ENCODE measurements around the gene TRIM24. TPM values are rescaled to one million over a fixed set of nuclear protein-coding genes. Genes with fewer than 3 reads are reported as not detected.

Gene TRIM24
- total RNA-seq, 2 experiments from 2014 or later: 11.6 to 12.3 TPM

DNA sequence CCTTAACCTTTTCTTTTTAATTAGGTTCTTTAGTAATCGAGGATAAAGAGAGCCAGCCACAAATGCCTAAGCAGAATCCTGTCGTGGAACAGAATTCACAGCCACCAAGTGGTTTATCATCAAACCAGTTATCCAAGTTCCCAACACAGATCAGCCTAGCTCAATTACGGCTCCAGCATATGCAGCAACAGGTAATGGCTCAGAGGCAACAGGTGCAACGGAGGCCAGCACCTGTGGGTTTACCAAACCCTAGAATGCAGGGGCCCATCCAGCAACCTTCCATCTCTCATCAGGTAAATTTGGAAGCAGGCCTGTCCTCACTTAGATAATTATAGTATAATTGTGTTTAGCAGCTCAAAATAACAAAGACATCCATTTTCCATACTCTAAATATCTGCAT lies 94.6 kb downstream of the TRIM24 start:
- H3K9me3 Mint-ChIP-seq: peaks cover 50% of the 10 kb centered on the region
- intact Hi-C loops (cut with micrococcal nuclease): no loop called here
- H3K4me3 Mint-ChIP-seq: no peak overlapping the region
- peaks cover 87% of the 10 kb centered on the region for H3K36me3 Mint-ChIP-seq (ENCODE audit: low read depth)
- DNase-seq: no peak
- CTCF ChIA-PET: no interaction called here
- H3K4me1 Mint-ChIP-seq (ENCODE audit: low read depth): no peaks in the 10 kb centered on the region
- H3K27ac Mint-ChIP-seq: no peak overlapping the region
- no peaks in the 10 kb centered on the region for H3K27me3 Mint-ChIP-seq (ENCODE audit: low read depth)

DNA sequence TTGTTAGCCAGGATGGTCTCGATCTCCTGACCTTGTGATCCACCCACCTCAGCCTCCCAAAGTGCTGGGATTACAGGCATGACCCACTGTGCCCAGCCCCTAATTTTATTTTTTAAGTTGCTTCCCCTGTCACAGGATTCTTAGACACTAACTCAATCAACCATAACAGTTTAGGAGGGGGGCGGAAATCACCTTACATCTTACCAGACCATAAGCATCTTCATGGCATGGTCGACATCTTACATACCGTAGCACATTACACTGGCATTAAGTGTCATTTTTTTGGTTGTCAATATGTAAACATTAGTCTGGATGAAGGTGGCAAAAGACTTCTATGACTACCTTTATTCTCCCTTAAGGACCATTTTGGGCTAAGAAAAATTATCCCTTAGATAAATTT lies 95.6 kb downstream of the TRIM24 start:
- Mint-ChIP-seq H3K27ac (no peak overlapping the region), H3K36me3 (ENCODE audit: low read depth) (peaks cover 88% of the 10 kb centered on the region), H3K4me1 (ENCODE audit: low read depth) (no peaks in the 10 kb centered on the region), H3K4me3 (no peak overlapping the region), H3K9me3 (peaks cover 50% of the 10 kb centered on the region), H3K27me3 (ENCODE audit: low read depth) (no peaks in the 10 kb centered on the region)
- intact Hi-C loops (cut with micrococcal nuclease): no loop called here
- CTCF ChIA-PET: no interaction called here
- DNase-seq: no peak

DNA sequence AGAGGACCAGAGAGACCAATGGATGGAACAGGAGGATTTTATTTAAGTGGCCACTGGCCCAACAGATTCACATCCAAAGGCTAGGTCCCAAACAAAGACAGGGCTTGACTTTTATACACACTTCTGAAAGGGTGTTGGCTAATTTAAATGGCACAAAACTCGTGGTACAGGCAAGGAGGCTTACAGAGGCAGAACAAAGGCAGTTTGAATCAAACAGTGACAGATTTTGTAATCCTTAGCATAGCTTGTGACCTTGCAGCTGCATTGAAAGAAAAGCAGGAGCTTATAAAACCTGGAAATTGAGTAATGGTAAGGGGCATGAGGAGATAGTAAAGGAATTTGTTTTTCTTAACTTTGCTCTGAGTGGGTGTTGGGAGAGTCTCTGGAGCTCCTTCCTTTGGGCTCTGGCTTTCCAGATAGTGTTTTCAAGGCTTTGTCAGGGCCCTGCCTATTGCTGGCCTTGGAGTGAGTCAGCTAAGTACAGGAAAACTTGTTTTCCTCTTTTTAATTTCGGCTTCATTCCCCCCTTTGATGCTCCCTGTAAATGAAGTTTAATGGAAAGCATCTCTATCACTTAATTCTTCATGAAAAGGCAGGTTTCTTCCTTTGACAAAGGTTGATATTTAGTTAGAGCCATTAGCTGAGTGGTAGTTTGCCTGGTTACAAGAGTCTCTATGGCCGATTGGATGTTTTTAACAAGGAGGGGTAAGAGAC lies 96.9 kb downstream of the TRIM24 start:
- intact Hi-C loops (cut with micrococcal nuclease): no loop called here

DNA sequence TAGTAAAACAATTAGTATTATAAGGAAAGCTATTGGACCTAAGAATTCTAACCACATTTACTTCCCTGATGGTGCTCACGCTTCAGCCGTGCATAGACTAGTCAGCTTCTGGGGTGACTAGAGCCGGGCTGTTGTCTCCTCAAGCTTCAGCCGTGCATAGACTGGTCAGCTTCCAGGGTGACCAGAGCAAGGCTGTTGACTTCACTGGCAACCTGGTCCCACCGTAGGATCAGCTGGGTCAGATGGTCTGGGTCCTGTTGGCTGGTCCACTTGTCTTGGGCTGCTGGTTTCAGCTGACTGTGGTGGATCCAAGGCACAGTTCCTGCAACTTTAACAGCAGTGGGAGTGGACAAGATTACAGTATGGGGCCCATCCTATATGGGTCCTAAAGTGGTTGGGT lies 99.4 kb downstream of the TRIM24 start:
- CTCF ChIA-PET: no interaction called here
- DNase-seq: no peak
- no peak overlapping the region for H3K27ac Mint-ChIP-seq
- no peaks in the 10 kb centered on the region for H3K27me3 Mint-ChIP-seq (ENCODE audit: low read depth)
- no peaks in the 10 kb centered on the region for H3K4me1 Mint-ChIP-seq (ENCODE audit: low read depth)
- H3K36me3 Mint-ChIP-seq (ENCODE audit: low read depth): peaks cover 95% of the 10 kb centered on the region
- intact Hi-C loops (cut with micrococcal nuclease): no loop called here
- peaks cover 62% of the 10 kb centered on the region for H3K9me3 Mint-ChIP-seq
- H3K4me3 Mint-ChIP-seq: no peak overlapping the region

More for the DNA sequence above, 96.9 kb downstream of the TRIM24 start:
- Mint-ChIP-seq H3K9me3 (peaks cover 55% of the 10 kb centered on the region), H3K4me1 (ENCODE audit: low read depth) (no peaks in the 10 kb centered on the region), H3K36me3 (ENCODE audit: low read depth) (peaks cover 94% of the 10 kb centered on the region), H3K27me3 (ENCODE audit: low read depth) (no peaks in the 10 kb centered on the region), H3K27ac (no peak overlapping the region), H3K4me3 (no peak overlapping the region)
- CTCF ChIA-PET: no interaction called here
- DNase-seq: no peak

DNA sequence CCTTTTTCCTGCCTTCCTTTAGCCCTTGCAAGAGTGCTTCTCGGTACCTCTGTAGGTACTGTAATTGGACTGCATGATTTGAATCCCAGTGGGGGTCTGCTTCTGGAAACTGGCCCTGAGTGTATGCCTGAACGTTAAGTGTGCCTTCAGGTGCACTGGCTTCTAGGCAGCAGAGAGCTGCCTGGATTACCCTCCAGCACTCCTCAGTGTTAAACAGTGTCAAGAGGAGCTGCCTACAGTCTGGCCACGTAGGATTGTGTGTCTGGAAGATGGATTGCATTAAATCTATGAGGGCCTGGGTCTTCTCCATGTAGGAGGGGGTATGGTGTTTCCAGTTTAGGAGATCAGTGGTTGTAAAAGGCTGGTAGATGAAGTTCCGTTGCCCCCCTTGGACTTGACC lies 103.7 kb downstream of the TRIM24 start:
- H3K27me3 Mint-ChIP-seq (ENCODE audit: low read depth): no peaks in the 10 kb centered on the region
- no peak overlapping the region for H3K27ac Mint-ChIP-seq
- DNase-seq: no peak
- CTCF ChIA-PET: interaction anchor here (0.6 kb wide), 1 partner anchor 175 kb away, joined by 3 read pairs; no protein-coding TSS in a partner anchor
- H3K4me1 Mint-ChIP-seq (ENCODE audit: low read depth): no peaks in the 10 kb centered on the region
- peaks cover 84% of the 10 kb centered on the region for H3K36me3 Mint-ChIP-seq (ENCODE audit: low read depth)
- intact Hi-C loops (cut with micrococcal nuclease): no loop called here
- H3K4me3 Mint-ChIP-seq: no peak overlapping the region
- H3K9me3 Mint-ChIP-seq: peaks cover 50% of the 10 kb centered on the region

DNA sequence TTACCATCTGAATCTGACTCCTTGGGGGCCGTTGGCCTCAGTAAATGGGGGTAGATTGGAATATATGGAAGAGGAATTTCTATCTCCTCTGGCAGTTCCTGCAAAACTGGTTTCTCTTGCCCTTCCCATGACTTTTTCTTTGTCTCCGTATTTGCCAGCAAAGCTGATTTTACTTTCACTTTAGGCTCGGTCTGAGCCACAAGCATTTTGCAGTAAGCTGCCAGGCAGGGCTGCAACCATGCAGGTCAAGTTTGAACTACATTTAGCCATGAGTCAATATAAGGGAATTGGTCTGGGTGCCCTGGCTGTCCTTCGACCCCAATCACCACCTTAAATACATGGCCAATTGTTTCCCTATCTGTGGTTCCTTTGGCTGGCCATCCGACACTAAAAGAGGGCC lies 104.3 kb downstream of the TRIM24 start:
- CTCF ChIA-PET: interaction anchor here (0.6 kb wide), 1 partner anchor 174 kb away, joined by 3 read pairs; no protein-coding TSS in a partner anchor
- H3K4me3 Mint-ChIP-seq: no peak overlapping the region
- H3K36me3 Mint-ChIP-seq (ENCODE audit: low read depth): peaks cover 84% of the 10 kb centered on the region
- DNase-seq: no peak
- peaks cover 48% of the 10 kb centered on the region for H3K9me3 Mint-ChIP-seq
- intact Hi-C loops (cut with micrococcal nuclease): no loop called here
- H3K27me3 Mint-ChIP-seq (ENCODE audit: low read depth): no peaks in the 10 kb centered on the region
- H3K27ac Mint-ChIP-seq: no peak overlapping the region
- H3K4me1 Mint-ChIP-seq (ENCODE audit: low read depth): no peaks in the 10 kb centered on the region

DNA sequence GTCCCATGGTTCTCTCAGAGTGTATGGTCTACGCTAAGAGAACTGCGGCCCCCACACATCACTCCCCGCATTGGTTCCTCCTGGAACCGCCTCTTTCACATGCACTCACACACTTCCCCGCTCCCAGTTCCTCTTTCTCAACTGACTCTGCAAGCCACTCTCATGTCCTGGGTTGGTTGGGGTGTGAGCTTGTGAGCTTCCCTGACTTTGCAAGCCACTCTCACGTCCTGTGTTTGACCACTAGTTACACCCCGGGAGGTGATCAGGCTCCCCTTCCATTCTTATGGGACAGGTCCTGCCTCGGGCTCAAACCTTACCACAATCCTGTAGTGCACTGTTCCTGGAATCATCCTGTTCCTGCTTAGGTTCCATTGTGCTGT lies 105.0 kb downstream of the TRIM24 start:
- Mint-ChIP-seq H3K4me1 (ENCODE audit: low read depth) (no peaks in the 10 kb centered on the region), H3K27ac (no peak overlapping the region), H3K27me3 (ENCODE audit: low read depth) (no peaks in the 10 kb centered on the region), H3K4me3 (no peak overlapping the region), H3K9me3 (peaks cover 46% of the 10 kb centered on the region), H3K36me3 (ENCODE audit: low read depth) (peaks cover 78% of the 10 kb centered on the region)
- CTCF ChIA-PET: no interaction called here
- DNase-seq: no peak
- intact Hi-C loops (cut with micrococcal nuclease): no loop called here

DNA sequence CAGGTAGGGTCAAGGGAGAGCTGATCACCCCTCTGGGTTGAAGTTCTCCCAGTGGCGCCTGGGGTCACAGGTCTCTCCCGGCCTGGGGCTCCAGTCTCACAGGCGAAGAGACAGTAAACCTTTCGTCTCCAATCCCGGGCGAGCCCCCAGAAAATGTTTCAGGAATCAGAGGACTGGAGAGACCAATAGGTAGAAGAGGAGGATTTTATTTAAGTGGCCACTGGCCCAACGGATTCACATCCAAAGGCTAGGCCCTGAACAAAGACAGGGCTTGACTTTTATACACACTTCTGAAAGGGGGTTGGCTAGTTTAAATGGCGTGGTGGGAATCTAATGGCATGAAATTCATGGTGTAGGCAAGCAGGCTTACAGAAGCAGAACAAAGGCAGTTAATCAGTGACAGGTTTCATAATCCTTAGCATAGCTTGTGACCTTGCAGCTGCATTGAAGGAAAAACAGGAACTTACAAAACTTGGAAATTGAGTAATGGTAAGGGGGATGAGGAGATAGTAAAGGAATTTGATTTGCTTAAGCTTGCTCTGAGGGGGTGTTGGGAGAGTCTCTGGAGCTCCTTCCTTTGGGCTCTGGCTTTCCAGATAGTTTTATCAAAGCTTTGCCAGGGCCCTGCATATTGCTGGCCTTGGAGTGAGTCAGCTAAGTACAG lies 105.5 kb downstream of the TRIM24 start:
- CTCF ChIA-PET: no interaction called here
- Mint-ChIP-seq H3K27ac (no peak overlapping the region), H3K36me3 (ENCODE audit: low read depth) (peaks cover 73% of the 10 kb centered on the region), H3K4me3 (no peak overlapping the region), H3K9me3 (peaks cover 43% of the 10 kb centered on the region), H3K27me3 (ENCODE audit: low read depth) (no peaks in the 10 kb centered on the region), H3K4me1 (ENCODE audit: low read depth) (no peaks in the 10 kb centered on the region)
- no peak for DNase-seq
- intact Hi-C loops (cut with micrococcal nuclease): no loop called here

DNA sequence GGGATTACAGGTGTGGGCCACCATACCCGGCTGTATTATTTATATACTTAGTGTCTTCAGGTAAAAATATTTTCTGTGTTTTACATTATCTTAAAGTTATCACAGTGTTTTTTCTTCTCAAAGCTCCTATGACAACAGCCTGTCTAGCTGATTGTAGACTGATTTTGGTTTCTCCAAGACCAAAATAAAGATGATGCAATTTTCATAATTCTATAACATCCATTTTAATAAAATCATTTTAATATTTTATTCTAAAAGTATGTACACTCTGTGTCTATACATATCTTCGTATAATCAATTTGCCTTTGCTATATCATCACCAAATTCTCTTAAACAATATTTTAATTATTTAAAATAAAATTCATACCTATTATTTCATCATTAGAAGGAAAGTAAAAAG lies 108.6 kb downstream of the TRIM24 start:
- Mint-ChIP-seq H3K27me3 (ENCODE audit: low read depth) (no peaks in the 10 kb centered on the region), H3K4me1 (ENCODE audit: low read depth) (no peaks in the 10 kb centered on the region)

DNA sequence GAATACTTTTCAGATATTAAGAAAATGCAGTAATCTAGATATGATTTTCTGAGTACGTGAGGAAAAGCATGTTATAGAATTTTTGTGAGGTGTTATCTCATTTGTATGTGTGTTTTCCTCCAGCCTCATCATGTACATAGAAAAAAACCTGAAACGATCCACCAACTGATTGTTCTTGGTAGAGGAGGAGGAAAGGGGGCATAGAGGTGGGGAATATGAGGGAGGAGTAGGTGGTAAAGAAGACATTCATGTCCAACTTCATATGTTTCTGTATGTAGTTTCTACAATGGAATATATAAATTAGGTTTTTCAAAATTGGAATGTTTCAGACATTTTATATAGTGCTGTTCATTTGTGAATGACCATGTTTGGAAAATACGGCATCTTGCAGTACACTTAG lies 109.4 kb downstream of the TRIM24 start:
- H3K27ac Mint-ChIP-seq: no peak overlapping the region
- CTCF ChIA-PET: no interaction called here
- DNase-seq: no peak
- H3K4me1 Mint-ChIP-seq (ENCODE audit: low read depth): no peaks in the 10 kb centered on the region
- no peaks in the 10 kb centered on the region for H3K27me3 Mint-ChIP-seq (ENCODE audit: low read depth)
- intact Hi-C loops (cut with micrococcal nuclease): no loop called here
- H3K4me3 Mint-ChIP-seq: no peak overlapping the region
- H3K36me3 Mint-ChIP-seq (ENCODE audit: low read depth): peaks cover 56% of the 10 kb centered on the region
- H3K9me3 Mint-ChIP-seq: peaks cover 15% of the 10 kb centered on the region

More for the DNA sequence above, 108.6 kb downstream of the TRIM24 start:
- H3K4me3 Mint-ChIP-seq: no peak overlapping the region
- H3K36me3 Mint-ChIP-seq (ENCODE audit: low read depth): peaks cover 57% of the 10 kb centered on the region
- H3K27ac Mint-ChIP-seq: no peak overlapping the region
- peaks cover 22% of the 10 kb centered on the region for H3K9me3 Mint-ChIP-seq
- CTCF ChIA-PET: no interaction called here
- intact Hi-C loops (cut with micrococcal nuclease): no loop called here
- no peak for DNase-seq

DNA sequence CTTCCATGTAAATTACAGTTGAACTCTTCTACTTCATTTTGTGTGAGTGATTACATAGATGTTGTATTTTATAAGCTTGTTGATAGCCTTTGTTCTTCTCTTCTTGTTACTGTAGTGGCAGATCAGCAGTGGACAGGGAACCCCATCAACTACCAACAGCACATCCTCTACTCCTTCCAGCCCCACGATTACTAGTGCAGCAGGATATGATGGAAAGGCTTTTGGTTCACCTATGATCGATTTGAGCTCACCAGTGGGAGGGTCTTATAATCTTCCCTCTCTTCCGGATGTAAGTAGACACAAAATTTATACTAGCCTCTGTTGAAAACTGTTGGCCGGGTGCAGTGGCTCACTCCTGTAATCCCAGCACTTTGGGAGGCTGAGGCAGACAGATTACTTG lies 110.7 kb downstream of the TRIM24 start:
- no peak overlapping the region for H3K27ac Mint-ChIP-seq
- no peaks in the 10 kb centered on the region for H3K27me3 Mint-ChIP-seq (ENCODE audit: low read depth)
- H3K4me3 Mint-ChIP-seq: no peak overlapping the region
- intact Hi-C loops (cut with micrococcal nuclease): no loop called here
- H3K9me3 Mint-ChIP-seq: peaks cover 2% of the 10 kb centered on the region
- DNase-seq: no peak
- H3K4me1 Mint-ChIP-seq (ENCODE audit: low read depth): peaks cover 2% of the 10 kb centered on the region
- CTCF ChIA-PET: no interaction called here
- H3K36me3 Mint-ChIP-seq (ENCODE audit: low read depth): peaks cover 46% of the 10 kb centered on the region

DNA sequence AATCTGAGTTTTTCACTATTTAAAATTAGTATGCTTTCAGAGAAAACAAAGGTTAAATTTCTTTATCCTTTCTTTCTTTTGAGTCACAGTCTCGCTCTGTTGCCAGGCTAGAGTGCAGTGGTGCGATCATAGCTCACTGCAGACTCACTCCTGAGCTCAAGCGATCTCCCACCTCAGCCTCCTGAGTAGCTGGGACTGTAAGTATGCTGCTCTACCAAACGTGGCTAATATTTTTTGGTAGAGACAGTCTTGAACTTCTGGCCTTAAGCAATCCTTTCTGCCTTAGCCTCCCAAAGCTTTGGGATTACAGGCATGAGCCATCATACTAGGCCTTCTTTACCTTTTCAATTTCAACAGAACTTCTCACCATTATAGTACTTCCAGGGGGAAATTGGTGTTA lies 113.7 kb downstream of the TRIM24 start:
- no peak overlapping the region for H3K27ac Mint-ChIP-seq
- no peaks in the 10 kb centered on the region for H3K27me3 Mint-ChIP-seq (ENCODE audit: low read depth)
- no peak for DNase-seq
- CTCF ChIA-PET: no interaction called here
- peaks cover 2% of the 10 kb centered on the region for H3K4me1 Mint-ChIP-seq (ENCODE audit: low read depth)
- H3K9me3 Mint-ChIP-seq: no peaks in the 10 kb centered on the region
- no peak overlapping the region for H3K4me3 Mint-ChIP-seq
- peaks cover 38% of the 10 kb centered on the region for H3K36me3 Mint-ChIP-seq (ENCODE audit: low read depth)
- intact Hi-C loops (cut with micrococcal nuclease): no loop called here

DNA sequence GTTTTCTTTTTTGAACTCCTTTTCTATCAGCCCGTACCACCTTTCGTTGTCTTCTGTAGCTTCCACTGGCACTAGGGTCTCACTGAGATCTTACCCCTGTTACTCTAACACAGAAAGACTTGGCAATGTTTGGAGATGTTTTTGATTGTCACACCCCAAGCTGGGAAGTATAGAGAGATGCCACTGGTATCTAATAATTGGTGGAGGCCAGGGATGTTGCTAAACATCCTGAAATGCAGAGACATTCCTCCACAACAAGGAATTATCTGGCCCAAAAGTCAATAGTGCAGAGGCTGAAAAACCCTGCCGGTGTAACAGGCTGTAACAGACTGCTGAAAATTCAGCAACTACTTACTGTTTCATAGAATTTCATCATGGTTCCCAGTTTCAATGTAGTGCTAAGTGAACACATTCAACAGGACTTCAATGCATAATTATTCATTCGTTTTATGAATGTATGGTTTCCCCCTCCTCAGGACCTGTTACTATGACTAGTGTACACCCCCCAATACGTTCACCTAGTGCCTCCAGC lies 115.9 kb downstream of the TRIM24 start:
- Mint-ChIP-seq H3K9me3 (no peaks in the 10 kb centered on the region), H3K27me3 (ENCODE audit: low read depth) (no peaks in the 10 kb centered on the region), H3K4me1 (ENCODE audit: low read depth) (peaks cover 2% of the 10 kb centered on the region), H3K4me3 (no peak overlapping the region), H3K27ac (no peak overlapping the region), H3K36me3 (ENCODE audit: low read depth) (peaks cover 41% of the 10 kb centered on the region)
- CTCF ChIA-PET: no interaction called here
- intact Hi-C loops (cut with micrococcal nuclease): no loop called here
- no peak for DNase-seq
